SK-N-SH (cell line): ENCODE measurements around the gene ATF7IP2. TPM values are rescaled to one million over a fixed set of nuclear protein-coding genes. Genes with fewer than 3 reads are reported as not detected.

Experiments used
- CTCF ChIA-PET: fragments of 300-600, 350-600 bp; formaldehyde crosslinking; extraction: SDS; loops from one replicate; lab custom pipeline; 2021; lab: Yijun Ruan, JAX
- POLR2A ChIA-PET: fragments of 350-600 bp; sonication (Branson Sonifier 250); formaldehyde crosslinking; extraction: SDS; loops from one replicate; lab custom pipeline; 2020; ENCODE audit warnings: antibody characterized with exemption, inconsistent platforms; lab: Yijun Ruan, JAX
- DNase-seq: peaks from one replicate; pipeline ENCODE4 v3.0.0; 2012
- H2AFZ ChIP-seq: fragments of 200-600 bp; sonication (generic); 2 replicates; pipeline ENCODE4 v1.8.1; 2016; ENCODE audit warnings: antibody characterized with exemption, mild to moderate bottlenecking, low read depth
- H3F3A ChIP-seq: fragments of 200-600 bp; sonication (generic); replicated peaks from 2 replicates; pipeline ENCODE3; 2016; ENCODE audit warnings: antibody characterized with exemption, mild to moderate bottlenecking; ENCODE audit not compliant: insufficient read depth
- H3K27ac ChIP-seq, 2 experiments: fragments of 200-500 bp in 1 of 2; fragments of 200-600 bp in 1 of 2; sonication (Bioruptor generic) in 1 of 2; sonication (generic), shearing (Covaris generic) in 1 of 2; 2 replicates each; pipeline versions ENCODE4 v1.5.1 to v1.6.1; 2014 to 2016; ENCODE audit warnings: low read depth in 2 of 2, inconsistent platforms in 1 of 2, low read length in 1 of 2, mild to moderate bottlenecking in 1 of 2, mixed read lengths in 1 of 2
- H3K27me3 ChIP-seq: fragments of 200-600 bp; sonication (generic), shearing (Covaris generic); 2 replicates; pipeline ENCODE4 v1.6.1; 2016; ENCODE audit warnings: mixed run types; ENCODE audit not compliant: insufficient read depth
- H3K36me3 ChIP-seq, 2 experiments: fragments of 200-500 bp in 1 of 2; fragments of 200-600 bp in 1 of 2; sonication (Bioruptor generic) in 1 of 2; sonication (generic) in 1 of 2; replicated peaks in 1 of 2; 2 replicates each; pipeline versions ENCODE3 to v1.5.1; 2014 to 2016; ENCODE audit warnings: low read length in 1 of 2, mild to moderate bottlenecking in 1 of 2; ENCODE audit not compliant: insufficient read depth in 2 of 2, control insufficient read depth in 1 of 2
- H3K4me1 ChIP-seq, 2 experiments: fragments of 200-500 bp in 1 of 2; fragments of 200-600 bp in 1 of 2; sonication (Bioruptor generic) in 1 of 2; sonication (generic), shearing (Covaris generic) in 1 of 2; 2 replicates each; pipeline versions ENCODE4 v1.5.1 to v1.6.1; 2014 to 2016; ENCODE audit warnings: low read depth in 1 of 2, low read length in 1 of 2, mixed run types in 1 of 2; ENCODE audit not compliant: insufficient read depth in 2 of 2, control insufficient read depth in 1 of 2
- H3K4me2 ChIP-seq: fragments of 200-600 bp; sonication (generic), shearing (Covaris generic); 2 replicates; pipeline ENCODE4 v1.6.1; 2017; ENCODE audit warnings: mixed run types
- H3K4me3 ChIP-seq, 2 experiments: fragments of 200-500 bp in 1 of 2; fragments of 200-600 bp in 1 of 2; sonication (Bioruptor generic) in 1 of 2; sonication (generic), shearing (Covaris generic) in 1 of 2; 2 replicates each; pipeline versions ENCODE4 v1.5.1 to v1.8.1; 2014 to 2016; ENCODE audit warnings: low read depth in 2 of 2, inconsistent platforms in 1 of 2, low read length in 1 of 2, mild to moderate bottlenecking in 1 of 2, mixed read lengths in 1 of 2, moderate library complexity in 1 of 2
- H3K79me2 ChIP-seq: fragments of 200-600 bp; sonication (generic); 2 replicates; pipeline ENCODE4 v1.8.1; 2017; ENCODE audit warnings: mild to moderate bottlenecking; ENCODE audit not compliant: insufficient read depth
- H3K9ac ChIP-seq: fragments of 200-600 bp; sonication (generic); 2 replicates; pipeline ENCODE4 v1.6.1; 2017; ENCODE audit warnings: mixed run types
- H3K9me2 ChIP-seq: fragments of 200-600 bp; sonication (generic); 2 replicates; pipeline ENCODE4 v1.6.1; 2017; ENCODE audit warnings: mixed run types
- H3K9me3 ChIP-seq: fragments of 200-600 bp; sonication (generic); 2 replicates; pipeline ENCODE4 v1.6.1; 2017; ENCODE audit warnings: mixed run types, mild to moderate bottlenecking, moderate library complexity
- H4K20me1 ChIP-seq: fragments of 200-600 bp; sonication (generic); 2 replicates; pipeline ENCODE4 v1.6.1; 2017; ENCODE audit warnings: mild to moderate bottlenecking, mixed run types; ENCODE audit not compliant: insufficient read depth
- EP300 ChIP-seq, 2 experiments: IDR thresholded peaks; 2 replicates each; pipeline versions ENCODE4 v1.4.0 to v1.6.1; 2012; ENCODE audit warnings: borderline replicate concordance in 1 of 2, low read depth in 1 of 2, low read length in 1 of 2
- EZH2phosphoT487 ChIP-seq: fragments of 200-600 bp; sonication (generic); IDR thresholded peaks from 2 replicates; pipeline ENCODE4 v1.6.1; 2017; ENCODE audit warnings: low read depth, mixed run types, mild to moderate bottlenecking, antibody characterized with exemption, moderate library complexity, borderline replicate concordance
- FOSL2 ChIP-seq: IDR thresholded peaks from 2 replicates; pipeline ENCODE4 v1.4.0; 2012; ENCODE audit warnings: low read depth, mild to moderate bottlenecking, moderate library complexity, borderline replicate concordance
- FOXM1 ChIP-seq: IDR thresholded peaks from 2 replicates; pipeline ENCODE4 v1.4.0; 2012; ENCODE audit warnings: low read depth, mild to moderate bottlenecking
- GATA2 ChIP-seq: sonication (generic); formaldehyde crosslinking; IDR thresholded peaks from 2 replicates; pipeline ENCODE4 v1.5.0; 2020; ENCODE audit warnings: mild to moderate bottlenecking, missing genetic modification reagents
- MEF2A ChIP-seq: IDR thresholded peaks from 2 replicates; pipeline ENCODE4 v1.4.0; 2012; ENCODE audit warnings: low read depth, borderline replicate concordance
- MXI1 ChIP-seq: IDR thresholded peaks from 2 replicates; pipeline ENCODE4 v1.6.1; 2012; ENCODE audit warnings: mild to moderate bottlenecking, low read depth, low read length, improper control_type of control experiment
- NFIC ChIP-seq: IDR thresholded peaks from 2 replicates; pipeline ENCODE4 v1.4.0; 2012; ENCODE audit warnings: borderline replicate concordance
- NRF1 ChIP-seq: IDR thresholded peaks from 2 replicates; pipeline ENCODE4 v1.6.1; 2012; ENCODE audit warnings: low read depth, mild to moderate bottlenecking, low read length
- RAD21 ChIP-seq: IDR thresholded peaks from 2 replicates; pipeline ENCODE4 v1.6.1; 2012; ENCODE audit warnings: mild to moderate bottlenecking, low read length
- RCOR1 ChIP-seq: fragments of 150-350 bp; IDR thresholded peaks from 2 replicates; pipeline ENCODE4 v1.6.1; 2017; ENCODE audit warnings: antibody characterized with exemption, low read length
- SIN3A ChIP-seq: IDR thresholded peaks from 2 replicates; pipeline ENCODE4 v1.6.1; 2012; ENCODE audit warnings: low read depth, mild to moderate bottlenecking, low read length, moderate library complexity, borderline replicate concordance
- TAF1 ChIP-seq: IDR thresholded peaks from 2 replicates; pipeline ENCODE4 v1.6.1; 2012; ENCODE audit warnings: low read depth, mild to moderate bottlenecking, low read length, moderate library complexity, borderline replicate concordance
- TCF12 ChIP-seq: IDR thresholded peaks from 2 replicates; pipeline ENCODE4 v1.4.0; 2012
- TEAD4 ChIP-seq: IDR thresholded peaks from 2 replicates; pipeline ENCODE4 v1.4.0; 2012; ENCODE audit warnings: mild to moderate bottlenecking, borderline replicate concordance; ENCODE audit not compliant: insufficient read depth
- YY1 ChIP-seq: IDR thresholded peaks from 2 replicates; pipeline ENCODE4 v1.4.0; 2012; ENCODE audit warnings: low read depth, mild to moderate bottlenecking
- WGBS: methylation state at CpG from one replicate; pipeline ENCODE4 v1.1.6; 2017; ENCODE audit warnings: low lambda C conversion rate; 5-methylcytosine and 5-hydroxymethylcytosine counted together
- polyA plus RNA-seq, 3 experiments: library from polyadenylated mRNA; depleted of rRNA; stranded (reverse); fragments of >200 nt; gene quantifications; 2 replicates each; pipeline ENCODE4 v1.2.3, GENCODE V29; 2012
- TF ChIP-seq, protein P1 (sequence below): IDR thresholded peaks from 2 replicates; pipeline ENCODE4 v1.4.0; 2012; ENCODE audit warnings: low read depth
- TF ChIP-seq, protein P2 (sequence below): fragments of 150-350 bp; IDR thresholded peaks from 2 replicates; pipeline ENCODE4 v1.6.1; 2016; ENCODE audit warnings: mild to moderate bottlenecking, low read depth, low read length
- TF ChIP-seq, protein P3 (sequence below): IDR thresholded peaks from 2 replicates; pipeline ENCODE4; 2012
- TF ChIP-seq, protein P4 (sequence below): IDR thresholded peaks from 2 replicates; pipeline ENCODE4 v1.4.0; 2012; ENCODE audit warnings: low read depth, borderline replicate concordance

The ATF7IP2 gene
- polyA plus RNA-seq, 1 of the 3 experiments (the other 2 are of a cell fraction) = 0.35 TPM

DNA sequence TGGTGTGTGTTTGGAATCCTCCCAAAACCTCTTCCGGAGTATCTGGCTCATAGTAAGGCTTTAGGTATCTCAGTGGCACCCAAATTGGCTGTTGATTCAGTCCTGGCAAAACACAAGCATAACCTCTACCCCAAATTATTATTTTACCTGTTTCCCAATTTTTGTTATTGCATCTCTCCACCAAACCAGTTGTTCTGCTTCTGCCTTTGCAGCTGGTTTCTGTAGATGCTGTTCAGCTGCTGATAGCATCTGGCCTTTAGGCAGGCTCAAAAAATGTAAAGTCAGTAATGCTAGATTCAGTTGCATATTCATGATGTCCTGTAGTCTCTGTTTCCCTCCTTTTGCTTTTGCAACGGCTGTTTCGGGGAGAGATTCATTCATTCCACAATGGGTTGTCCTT is 33.8 kb downstream of the ATF7IP2 start:
- TF ChIP-seq TAF1 = no peak
- TF ChIP-seq YY1 = no peak
- TF ChIP-seq TCF12 = no peak
- TF ChIP-seq MXI1 = no peak
- no peak for TF ChIP-seq RCOR1
- no peak for TF ChIP-seq TEAD4
- no peak for TF ChIP-seq RAD21
- no peak for TF ChIP-seq FOSL2
- TF ChIP-seq, protein P1, sequence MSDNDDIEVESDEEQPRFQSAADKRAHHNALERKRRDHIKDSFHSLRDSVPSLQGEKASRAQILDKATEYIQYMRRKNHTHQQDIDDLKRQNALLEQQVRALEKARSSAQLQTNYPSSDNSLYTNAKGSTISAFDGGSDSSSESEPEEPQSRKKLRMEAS = no peak
- TF ChIP-seq NFIC = no peak
- TF ChIP-seq, protein P2, sequence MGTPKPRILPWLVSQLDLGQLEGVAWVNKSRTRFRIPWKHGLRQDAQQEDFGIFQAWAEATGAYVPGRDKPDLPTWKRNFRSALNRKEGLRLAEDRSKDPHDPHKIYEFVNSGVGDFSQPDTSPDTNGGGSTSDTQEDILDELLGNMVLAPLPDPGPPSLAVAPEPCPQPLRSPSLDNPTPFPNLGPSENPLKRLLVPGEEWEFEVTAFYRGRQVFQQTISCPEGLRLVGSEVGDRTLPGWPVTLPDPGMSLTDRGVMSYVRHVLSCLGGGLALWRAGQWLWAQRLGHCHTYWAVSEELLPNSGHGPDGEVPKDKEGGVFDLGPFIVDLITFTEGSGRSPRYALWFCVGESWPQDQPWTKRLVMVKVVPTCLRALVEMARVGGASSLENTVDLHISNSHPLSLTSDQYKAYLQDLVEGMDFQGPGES = no peak
- TF ChIP-seq, protein P3, sequence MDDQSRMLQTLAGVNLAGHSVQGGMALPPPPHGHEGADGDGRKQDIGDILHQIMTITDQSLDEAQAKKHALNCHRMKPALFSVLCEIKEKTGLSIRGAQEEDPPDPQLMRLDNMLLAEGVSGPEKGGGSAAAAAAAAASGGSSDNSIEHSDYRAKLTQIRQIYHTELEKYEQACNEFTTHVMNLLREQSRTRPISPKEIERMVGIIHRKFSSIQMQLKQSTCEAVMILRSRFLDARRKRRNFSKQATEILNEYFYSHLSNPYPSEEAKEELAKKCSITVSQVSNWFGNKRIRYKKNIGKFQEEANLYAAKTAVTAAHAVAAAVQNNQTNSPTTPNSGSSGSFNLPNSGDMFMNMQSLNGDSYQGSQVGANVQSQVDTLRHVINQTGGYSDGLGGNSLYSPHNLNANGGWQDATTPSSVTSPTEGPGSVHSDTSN = no peak
- no peak for TF ChIP-seq FOXM1
- no peak for TF ChIP-seq NRF1
- TF ChIP-seq MEF2A = no peak
- TF ChIP-seq SIN3A = no peak
- no peak for TF ChIP-seq EZH2phosphoT487
- TF ChIP-seq, all 33 proteins: peak for 0
- no peak overlapping the region for H3K9ac ChIP-seq
- no peaks in the 10 kb centered on the region for H3K79me2 ChIP-seq
- no peaks in the 10 kb centered on the region for H3K36me3 ChIP-seq
- ChIA-PET CTCF (interaction anchor here (1.0 kb wide), 1 partner anchor 8 kb away, joined by 3 read pairs; no protein-coding TSS in a partner anchor), POLR2A (no interaction called here)
- H3K9me2 ChIP-seq = no peaks in the 10 kb centered on the region
- no peak overlapping the region for H3K27ac ChIP-seq
- WGBS = 23% methylated on average over 3 of the region's 3 CpGs
- no peak overlapping the region for H3K4me2 ChIP-seq
- no peak overlapping the region for H2AFZ ChIP-seq
- no peaks in the 10 kb centered on the region for H3F3A ChIP-seq
- no peak for DNase-seq
- no peak overlapping the region for H3K4me3 ChIP-seq
- no peaks in the 10 kb centered on the region for H3K9me3 ChIP-seq
- no peaks in the 10 kb centered on the region for H3K27me3 ChIP-seq
- H4K20me1 ChIP-seq = no peaks in the 10 kb centered on the region
- no peaks in the 10 kb centered on the region for H3K4me1 ChIP-seq

DNA sequence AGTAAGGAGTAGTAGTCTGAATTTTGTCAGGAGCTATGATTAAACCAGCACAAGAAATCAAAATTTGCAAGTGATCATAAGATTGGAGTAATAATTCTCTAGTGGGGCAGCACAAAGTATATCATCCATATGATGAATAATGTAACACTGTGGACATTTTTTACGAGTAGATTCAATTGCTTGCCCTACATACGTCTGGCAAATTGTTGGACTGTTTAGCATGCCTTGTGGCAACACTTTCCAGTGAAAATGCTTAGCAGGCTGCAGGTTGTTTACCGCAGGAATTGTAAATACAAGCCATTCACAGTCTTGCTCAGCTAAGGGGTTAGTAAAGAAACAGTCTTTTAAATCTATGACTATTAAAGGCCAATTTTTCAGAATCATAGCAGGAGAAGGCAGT is 35.7 kb downstream of the ATF7IP2 start:
- H3F3A ChIP-seq = no peaks in the 10 kb centered on the region
- H3K4me2 ChIP-seq = no peak overlapping the region
- H3K9ac ChIP-seq = no peak overlapping the region
- ChIA-PET CTCF (no interaction called here), POLR2A (no interaction called here)
- H3K4me1 ChIP-seq = no peaks in the 10 kb centered on the region
- no peak overlapping the region for H2AFZ ChIP-seq
- H3K4me3 ChIP-seq = no peak overlapping the region
- H3K36me3 ChIP-seq = no peaks in the 10 kb centered on the region
- TF ChIP-seq, protein P2 = no peak
- no peak for TF ChIP-seq GATA2
- TF ChIP-seq TEAD4 = no peak
- no peak for TF ChIP-seq EP300 (IDR thresholded peaks at IDR 0.05; ENCODE audit: borderline replicate concordance in 1 of 2, low read depth in 1 of 2, low read length in 1 of 2)
- TF ChIP-seq, protein P4, sequence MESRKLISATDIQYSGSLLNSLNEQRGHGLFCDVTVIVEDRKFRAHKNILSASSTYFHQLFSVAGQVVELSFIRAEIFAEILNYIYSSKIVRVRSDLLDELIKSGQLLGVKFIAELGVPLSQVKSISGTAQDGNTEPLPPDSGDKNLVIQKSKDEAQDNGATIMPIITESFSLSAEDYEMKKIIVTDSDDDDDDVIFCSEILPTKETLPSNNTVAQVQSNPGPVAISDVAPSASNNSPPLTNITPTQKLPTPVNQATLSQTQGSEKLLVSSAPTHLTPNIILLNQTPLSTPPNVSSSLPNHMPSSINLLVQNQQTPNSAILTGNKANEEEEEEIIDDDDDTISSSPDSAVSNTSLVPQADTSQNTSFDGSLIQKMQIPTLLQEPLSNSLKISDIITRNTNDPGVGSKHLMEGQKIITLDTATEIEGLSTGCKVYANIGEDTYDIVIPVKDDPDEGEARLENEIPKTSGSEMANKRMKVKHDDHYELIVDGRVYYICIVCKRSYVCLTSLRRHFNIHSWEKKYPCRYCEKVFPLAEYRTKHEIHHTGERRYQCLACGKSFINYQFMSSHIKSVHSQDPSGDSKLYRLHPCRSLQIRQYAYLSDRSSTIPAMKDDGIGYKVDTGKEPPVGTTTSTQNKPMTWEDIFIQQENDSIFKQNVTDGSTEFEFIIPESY = no peak
- TF ChIP-seq, protein P1 = no peak
- no peaks in the 10 kb centered on the region for H3K27me3 ChIP-seq
- 44% methylated on average over 3 of the region's 3 CpGs for WGBS
- H3K27ac ChIP-seq = no peak overlapping the region
- no peaks in the 10 kb centered on the region for H4K20me1 ChIP-seq
- DNase-seq = no peak
- no peaks in the 10 kb centered on the region for H3K9me2 ChIP-seq
- H3K9me3 ChIP-seq = no peaks in the 10 kb centered on the region
- H3K79me2 ChIP-seq = no peaks in the 10 kb centered on the region
